B cell (primary cell): ENCODE data around the gene CCDC141. TPM values are rescaled to one million over a fixed set of nuclear protein-coding genes. Genes with fewer than 3 reads are reported as not detected.

Experiments
- ATAC-seq: fragments of 200-7000 bp; cut with Tn5 transposase; one replicate; pipeline ENCODE4 v1.10.0; 2021; ENCODE audit warnings: low read depth, mild to moderate bottlenecking, moderate number of reproducible peaks, moderate library complexity
- CTCF ChIA-PET: fragments of 350-600 bp; sonication (Branson Sonifier 250); formaldehyde crosslinking; loops from one replicate; lab custom pipeline; 2021; ENCODE audit warnings: antibody characterized with exemption, inconsistent platforms; lab: Charles Lee
- POLR2A ChIA-PET: fragments of 350-600 bp; sonication (Branson Sonifier 250); formaldehyde crosslinking; loops from one replicate; lab custom pipeline; 2021; ENCODE audit warnings: antibody characterized with exemption; lab: Charles Lee
- DNase-seq: peaks from one replicate; pipeline ENCODE4 v3.0.0; 2013
- H2AFZ ChIP-seq: 2 replicates; pipeline ENCODE4 v1.6.1; 2012; ENCODE audit warnings: mild to moderate bottlenecking, low read depth, low read length; ENCODE audit not compliant: insufficient read depth, poor library complexity, severe bottlenecking
- H3K27ac ChIP-seq, 2 donors: 1 replicate in 1 of 2; 2 replicates in 1 of 2; pipeline ENCODE4 v1.5.1; 2012 to 2013; ENCODE audit warnings: low read length in 2 of 2, mild to moderate bottlenecking in 2 of 2, moderate library complexity in 1 of 2
- H3K27me3 ChIP-seq, 4 experiments: fragments of 200-600 bp in 1 of 4; sonication (generic) in 1 of 4; replicated peaks in 1 of 4; 1 replicate in 2 of 4; 2 replicates in 2 of 4; pipeline versions ENCODE4 v1.6.1 to v1.7.0; 2013 to 2016; ENCODE audit warnings: low read length in 3 of 4, mild to moderate bottlenecking in 2 of 4, mixed read lengths in 1 of 4, moderate library complexity in 1 of 4; ENCODE audit not compliant: insufficient read depth in 4 of 4, control insufficient read depth in 3 of 4; ENCODE audit errors: control extremely low read depth in 1 of 4
- H3K36me3 ChIP-seq, 2 experiments: replicated peaks in 1 of 2; 1 replicate in 1 of 2; 2 replicates in 1 of 2; pipeline versions ENCODE4 v1.6.1 to v1.7.1; 2013; ENCODE audit warnings: low read length in 1 of 2; ENCODE audit not compliant: insufficient read depth in 2 of 2, control insufficient read depth in 1 of 2; ENCODE audit errors: control extremely low read depth in 1 of 2, extremely low read depth in 1 of 2
- H3K4me1 ChIP-seq, 2 donors: fragments of 200-600 bp in 1 of 2; sonication (generic) in 1 of 2; 1 replicate in 1 of 2; 2 replicates in 1 of 2; pipeline versions ENCODE4 v1.5.1 to v1.6.1; 2013 to 2017; ENCODE audit warnings: low read length in 2 of 2; ENCODE audit not compliant: control insufficient read depth in 2 of 2, insufficient read depth in 2 of 2
- H3K4me2 ChIP-seq: replicated peaks from 2 replicates; pipeline ENCODE3; 2012; ENCODE audit warnings: mild to moderate bottlenecking, low read depth, low read length; ENCODE audit not compliant: poor library complexity, severe bottlenecking
- H3K4me3 ChIP-seq, 5 experiments: fragments of 200-600 bp in 1 of 5; sonication (generic) in 1 of 5; 1 replicate in 3 of 5; 2 replicates in 2 of 5; pipeline versions ENCODE4 v1.5.1 to v1.7.0; 2011 to 2016; ENCODE audit warnings: low read length in 4 of 5, mild to moderate bottlenecking in 4 of 5, low read depth in 2 of 5, control low read depth in 1 of 5, moderate library complexity in 1 of 5; ENCODE audit not compliant: insufficient read depth in 1 of 5; ENCODE audit errors: control extremely low read depth in 1 of 5, extremely low read depth in 1 of 5
- H3K79me2 ChIP-seq: fragments of 200-600 bp; sonication (generic); one replicate; pipeline ENCODE4 v1.6.0; 2016; ENCODE audit warnings: low read length; ENCODE audit not compliant: control insufficient read depth, insufficient read depth
- H3K9ac ChIP-seq: fragments of 200-600 bp; sonication (generic); 2 replicates; pipeline ENCODE4 v1.6.1; 2017; ENCODE audit warnings: mild to moderate bottlenecking, low read length, moderate library complexity
- H3K9me3 ChIP-seq, 3 donors: one replicate each; pipeline versions ENCODE4 v1.6.1 to v1.7.1; 2013; ENCODE audit warnings: low read length in 2 of 3; ENCODE audit not compliant: control insufficient read depth in 2 of 3, insufficient read depth in 1 of 3; ENCODE audit errors: control extremely low read depth in 1 of 3
- H4K20me1 ChIP-seq: 2 replicates; pipeline ENCODE4 v1.6.0; 2012; ENCODE audit warnings: mild to moderate bottlenecking, low read length; ENCODE audit not compliant: insufficient read depth, control insufficient read depth, poor library complexity, severe bottlenecking
- H3K27ac Mint-ChIP-seq: one replicate; pipeline ENCODE4 v1.8.0; 2021; ENCODE audit warnings: mixed read lengths
- H3K27me3 Mint-ChIP-seq: one replicate; pipeline ENCODE4 v1.8.0; 2021; ENCODE audit warnings: mixed read lengths
- H3K4me1 Mint-ChIP-seq: one replicate; pipeline ENCODE4 v1.8.0; 2021; ENCODE audit warnings: mixed read lengths
- H3K4me3 Mint-ChIP-seq: one replicate; pipeline ENCODE4 v1.8.0; 2021; ENCODE audit warnings: mixed read lengths
- H3K9me3 Mint-ChIP-seq: one replicate; pipeline ENCODE4 v1.8.0; 2022; ENCODE audit warnings: mixed read lengths; ENCODE audit not compliant: insufficient read depth
- CTCF ChIP-seq: fragments of 200-600 bp; IDR thresholded peaks from one replicate; pipeline ENCODE4 v1.8.0; 2022; ENCODE audit warnings: antibody characterized with exemption, mild to moderate bottlenecking
- EZH2 ChIP-seq: IDR thresholded peaks from 2 replicates; pipeline ENCODE4 v1.6.1; 2012; ENCODE audit warnings: borderline replicate concordance, low read depth, mild to moderate bottlenecking, moderate library complexity, low read length; ENCODE audit not compliant: insufficient read depth, poor library complexity, severe bottlenecking
- WGBS: methylation state at CpG from one replicate; pipeline ENCODE4 v1.1.5; 2013; ENCODE audit warnings: missing lambda C conversion rate; ENCODE audit not compliant: insufficient coverage; 5-methylcytosine and 5-hydroxymethylcytosine counted together
- intact Hi-C: fragments of 100-400 bp; cut with micrococcal nuclease; formaldehyde crosslinking; loops from one replicate; pipeline ENCODE4 v1.10.0; 2022
- polyA plus RNA-seq: library from polyadenylated mRNA; depleted of rRNA; stranded (reverse); fragments of >200 nt; gene quantifications from 2 replicates; pipeline ENCODE4 v1.2.3, GENCODE V29; 2012
- total RNA-seq, 2 donors: library from RNA; stranded (reverse); fragments of 120-200 nt in 1 of 2; gene quantifications; 1 replicate in 1 of 2; 2 replicates in 1 of 2; pipeline versions ENCODE4 v1.2.3 to v1.2.4, GENCODE V29; 2013 to 2022

The CCDC141 gene
- total and polyA plus RNA-seq, 2 donors (not counting 1 experiment from before 2014, with no cell fraction given), result 2.1 to 47.5 TPM

DNA sequence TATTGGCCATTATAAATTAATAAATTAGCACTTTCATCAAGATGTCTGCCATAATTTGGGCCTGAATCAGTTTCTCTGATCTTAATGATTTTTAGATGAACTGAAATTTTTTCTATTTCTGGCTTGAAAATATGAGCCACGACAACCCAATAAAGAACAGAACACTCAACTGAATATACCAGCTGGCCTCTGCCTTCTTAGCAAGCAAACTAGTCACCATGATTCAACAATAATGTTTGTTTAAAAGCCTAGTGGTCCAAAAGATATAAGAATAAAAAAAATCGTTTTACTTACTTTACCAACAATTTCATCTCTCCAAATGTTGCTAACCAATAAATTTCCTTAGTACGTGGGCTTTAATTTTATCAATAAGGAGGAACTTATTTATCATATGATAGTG is 176.0 kb downstream of the CCDC141 start:
- H3K27me3 ChIP-seq, result no peaks in the 10 kb centered on the region
- Mint-ChIP-seq H3K27ac (no peak overlapping the region), H3K4me1 (no peaks in the 10 kb centered on the region), H3K9me3 (no peaks in the 10 kb centered on the region), H3K4me3 (no peak overlapping the region), H3K27me3 (no peaks in the 10 kb centered on the region)
- H3K4me2 ChIP-seq, result no peak overlapping the region
- no CpG with 5 or more reads among the region's 3 CpGs for WGBS
- ChIA-PET CTCF (interaction anchor here (8.5 kb wide), 1 partner anchor 15 kb away, joined by 40 read pairs; no protein-coding TSS in a partner anchor), POLR2A (no interaction called here)
- no peak overlapping the region for H3K9ac ChIP-seq
- H3K4me3 ChIP-seq, result no peak overlapping the region
- no peak overlapping the region for H3K27ac ChIP-seq
- intact Hi-C loops, result no loop called here
- TF ChIP-seq EZH2, result no peak
- no peak for TF ChIP-seq CTCF
- H2AFZ ChIP-seq, result no peak overlapping the region
- H4K20me1 ChIP-seq, result no peaks in the 10 kb centered on the region
- H3K9me3 ChIP-seq, result no peaks in the 10 kb centered on the region
- no peaks in the 10 kb centered on the region for H3K36me3 ChIP-seq
- ATAC-seq (no peak), DNase-seq (no peak)
- no peaks in the 10 kb centered on the region for H3K4me1 ChIP-seq
- no peaks in the 10 kb centered on the region for H3K79me2 ChIP-seq

DNA sequence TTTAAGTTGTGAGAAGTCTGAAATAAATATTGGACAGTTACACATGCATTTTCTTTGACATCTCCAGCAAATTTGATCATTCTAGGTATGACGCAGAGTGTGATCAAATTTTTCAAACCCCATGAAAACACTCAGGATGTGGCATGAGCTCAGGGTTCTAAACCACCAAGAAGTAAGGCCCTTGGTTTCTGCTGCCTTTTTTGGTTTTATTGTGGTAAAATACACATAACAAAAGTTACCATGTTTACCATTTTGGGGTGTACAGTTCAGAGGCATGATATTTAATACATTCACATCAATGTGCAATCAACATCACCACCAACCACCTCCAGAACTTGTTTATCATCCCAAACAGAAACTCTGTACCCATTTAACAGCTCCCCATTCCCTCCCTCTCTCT is 178.4 kb downstream of the CCDC141 start:
- no peaks in the 10 kb centered on the region for H3K27me3 Mint-ChIP-seq
- no peak overlapping the region for H3K4me3 ChIP-seq
- no peak overlapping the region for H3K9ac ChIP-seq
- ChIA-PET CTCF (interaction anchor here (0.8 kb wide), 1 partner anchor 258 kb away, joined by 3 read pairs; no protein-coding TSS in a partner anchor), POLR2A (no interaction called here)
- H3K27me3 ChIP-seq, result no peaks in the 10 kb centered on the region
- H2AFZ ChIP-seq, result no peak overlapping the region
- no peak for DNase-seq
- H3K9me3 ChIP-seq, result no peaks in the 10 kb centered on the region
- no peaks in the 10 kb centered on the region for H3K4me1 ChIP-seq
- no peak overlapping the region for H3K4me3 Mint-ChIP-seq
- H3K4me2 ChIP-seq, result no peak overlapping the region
- no peaks in the 10 kb centered on the region for H3K36me3 ChIP-seq
- ATAC-seq, result no peak
- WGBS, result no CpG with 5 or more reads among the region's 1 CpG
- TF ChIP-seq EZH2, result no peak
- TF ChIP-seq CTCF, result no peak
- intact Hi-C loops, result no loop called here
- H3K27ac ChIP-seq, result no peak overlapping the region
- H3K4me1 Mint-ChIP-seq, result no peaks in the 10 kb centered on the region
- H4K20me1 ChIP-seq, result no peaks in the 10 kb centered on the region
- no peak overlapping the region for H3K27ac Mint-ChIP-seq
- no peaks in the 10 kb centered on the region for H3K79me2 ChIP-seq
- H3K9me3 Mint-ChIP-seq, result no peaks in the 10 kb centered on the region
